Activated CD4-positive, alpha-beta T cell treated with anti-CD3 and anti-CD28 coated beads for 4 hours (primary cell): Measurements from ENCODE around the gene CCNY.

Source experiments
- DNase-seq, 2 donors: peaks; one replicate each; pipeline ENCODE4 v3.0.0-alpha.2; 2020

Gene CCNY

GRCh38 chr10:35359056-35359455 is 22.7 kb downstream of the CCNY start:
- DNase-seq = no peak

DNA sequence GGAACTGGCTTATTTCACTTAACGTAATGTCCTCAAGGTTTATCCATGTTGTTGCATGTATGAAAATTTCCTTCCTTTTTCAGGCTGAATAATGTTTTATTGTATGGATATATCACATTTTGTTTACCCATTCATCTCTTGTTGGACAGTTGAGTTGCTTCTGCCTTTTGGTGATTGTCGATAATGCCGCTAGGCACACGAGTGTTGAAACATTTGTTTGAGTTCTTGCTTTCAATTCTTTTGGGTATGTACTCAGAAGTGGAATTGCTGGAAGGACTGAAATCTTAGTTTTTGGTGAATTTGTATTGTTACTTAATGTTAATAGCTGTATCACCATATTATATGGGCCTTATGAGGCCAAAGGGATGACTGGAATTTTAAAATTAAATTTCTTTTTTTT is 23.6 kb downstream of the CCNY start:
- DNase-seq = no peak

- no peak for DNase-seq
These were observed 26.5 kb downstream of the CCNY start for GRCh38 chr10:35362701-35363350.

- no peak for DNase-seq
These were observed 27.3 kb downstream of the CCNY start for GRCh38 chr10:35363587-35363986.

GRCh38 chr10:35364808-35365207 is 28.5 kb downstream of the CCNY start:
- DNase-seq = no peak

DNA sequence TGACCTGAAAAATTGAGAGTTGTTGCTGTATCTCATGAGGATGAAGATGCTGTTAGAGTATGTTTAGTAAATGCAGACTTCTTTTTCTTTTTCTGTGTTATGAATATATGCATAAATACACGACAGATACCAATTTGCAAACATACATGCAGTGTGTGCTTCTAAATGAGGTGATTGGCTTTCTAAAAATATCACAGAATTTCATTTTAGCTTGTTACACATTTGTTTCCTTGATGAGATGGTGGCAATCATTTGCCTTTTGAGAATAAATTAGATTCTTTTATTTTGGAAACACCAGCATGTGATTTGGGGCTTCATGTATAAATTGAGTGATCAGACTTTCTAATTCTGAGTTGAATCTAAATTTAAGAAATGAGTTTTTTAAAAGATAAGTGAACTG is 29.7 kb downstream of the CCNY start:
- DNase-seq = no peak

DNA sequence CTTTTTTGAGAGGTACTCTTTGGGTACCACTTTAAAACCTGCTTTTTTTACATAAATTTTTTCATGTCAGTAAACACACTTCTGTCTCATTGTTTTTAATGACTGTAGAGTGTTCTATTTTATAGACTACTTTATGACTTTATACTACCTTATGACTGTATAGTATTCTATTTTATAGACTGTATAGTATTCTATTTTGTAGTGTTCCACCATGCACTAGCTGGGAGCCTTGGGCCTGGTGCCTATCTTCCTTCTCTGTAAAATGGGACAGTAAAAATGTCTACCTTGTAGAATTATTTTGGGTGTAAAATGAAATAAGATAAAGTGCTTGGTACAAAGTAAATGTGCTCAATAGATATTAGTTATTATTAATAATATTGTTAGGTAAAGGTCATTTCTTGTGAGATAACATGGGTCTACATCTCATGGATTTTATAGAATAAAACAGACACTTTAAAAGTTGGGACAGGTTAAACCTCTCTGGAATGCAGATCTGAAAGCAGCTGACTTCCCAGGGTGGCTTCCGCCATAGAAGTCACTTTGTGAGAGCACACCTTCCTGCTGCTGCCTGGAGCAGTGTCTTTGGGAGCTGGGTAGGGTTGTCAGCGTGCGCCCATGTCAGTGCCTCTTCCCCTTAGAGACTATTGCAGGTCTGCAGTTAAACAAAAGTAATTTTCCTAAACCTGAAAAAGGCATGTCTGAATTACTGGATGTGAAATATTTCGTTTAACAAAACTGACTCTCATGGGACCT is 31.0 kb downstream of the CCNY start:
- no peak for DNase-seq

DNA sequence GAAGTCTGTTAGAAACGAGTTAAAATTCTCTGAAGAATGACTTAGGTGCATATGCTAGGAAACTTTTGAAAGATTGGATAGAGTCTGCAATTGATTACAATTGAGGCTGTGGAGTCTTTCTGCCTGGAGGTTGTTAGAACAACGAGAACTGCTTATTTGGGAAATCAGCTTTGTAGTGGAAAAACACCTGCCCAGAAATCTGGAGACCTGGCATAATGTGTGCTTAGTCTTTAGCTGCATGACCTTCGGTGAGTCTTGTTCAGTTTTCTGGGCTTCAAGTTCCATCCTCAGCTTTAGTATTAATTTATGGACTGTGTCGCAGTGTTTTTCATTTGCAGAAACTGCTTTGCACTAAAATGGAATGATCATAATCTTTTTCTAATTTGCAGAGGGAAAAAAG is 31.7 kb downstream of the CCNY start:
- no peak for DNase-seq

DNA sequence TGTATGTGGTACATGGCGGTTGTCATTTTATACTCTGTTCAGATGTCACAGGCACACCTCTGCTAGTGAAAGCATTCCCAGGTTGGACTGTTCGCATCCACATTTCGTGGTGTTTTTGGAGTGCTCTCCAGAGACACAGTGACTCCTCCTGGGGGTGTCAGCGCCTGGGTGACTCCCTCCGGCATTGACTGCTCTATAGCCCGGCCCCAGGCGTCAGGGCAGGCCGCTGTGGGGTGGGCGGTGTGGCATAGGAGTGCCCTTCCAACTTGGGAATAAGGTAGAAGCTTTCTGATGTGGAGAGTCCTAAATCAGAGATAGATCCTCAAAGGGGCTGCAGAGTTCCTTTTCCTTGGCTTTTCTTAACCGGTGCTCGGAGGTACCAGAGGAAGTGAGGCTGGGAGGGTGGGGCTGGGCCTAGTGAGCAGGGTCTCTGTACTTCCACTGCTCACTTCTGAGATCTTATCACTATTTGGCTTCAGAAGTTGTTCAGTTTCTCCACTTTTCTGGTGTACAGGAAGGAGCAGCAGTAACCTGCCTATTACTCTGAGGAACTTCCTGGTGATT is 32.3 kb downstream of the CCNY start:
- DNase-seq = no peak

DNA sequence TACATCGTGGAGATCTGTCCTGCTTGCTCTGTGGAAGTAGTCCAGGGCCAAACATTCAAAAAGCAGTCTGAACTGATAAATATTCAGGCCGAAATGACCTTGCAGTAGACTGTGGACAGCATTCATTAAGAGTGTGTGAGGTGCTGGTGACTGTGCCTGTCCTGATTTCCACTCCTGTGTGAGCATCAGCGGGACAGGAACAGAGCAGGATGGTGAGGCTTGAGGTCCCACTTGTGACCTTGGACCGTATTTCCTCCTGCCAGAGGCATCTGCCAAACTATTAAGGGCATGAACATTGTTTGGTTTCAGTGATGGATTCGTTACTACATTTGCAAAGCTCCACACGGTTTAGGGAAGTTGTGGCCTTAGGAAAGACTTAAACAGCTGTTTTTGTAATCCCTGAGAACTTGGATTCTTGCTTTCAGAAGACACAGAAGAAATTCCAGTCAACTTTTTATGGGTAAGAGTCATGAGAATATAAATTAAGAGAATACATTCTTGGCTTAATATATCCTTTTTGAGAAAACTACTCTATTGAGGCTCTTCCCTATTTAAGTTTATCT is 32.8 kb downstream of the CCNY start:
- no peak for DNase-seq

- no peak for DNase-seq
These were observed 35.4 kb downstream of the CCNY start for GRCh38 chr10:35371731-35372130.

DNA sequence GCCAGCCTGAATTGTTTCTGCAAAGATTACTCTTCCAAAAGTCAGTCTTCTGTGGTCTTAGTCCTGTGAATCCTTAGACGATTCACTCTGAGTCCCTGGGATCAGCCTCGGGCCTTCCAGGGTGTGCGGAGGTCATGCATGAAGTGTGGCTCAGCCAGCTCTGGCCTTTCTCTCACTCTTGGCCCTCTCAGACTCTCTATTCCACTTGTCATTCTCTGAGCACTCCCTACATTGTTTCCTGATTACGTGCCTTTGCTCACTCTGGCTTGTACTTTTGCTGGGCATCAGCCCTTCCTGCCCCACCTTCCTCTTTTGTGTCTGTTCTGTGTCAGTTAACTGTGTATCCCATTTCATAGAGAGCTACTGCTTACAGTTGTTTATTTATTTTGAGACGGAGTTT is 36.0 kb downstream of the CCNY start:
- DNase-seq = no peak

DNA sequence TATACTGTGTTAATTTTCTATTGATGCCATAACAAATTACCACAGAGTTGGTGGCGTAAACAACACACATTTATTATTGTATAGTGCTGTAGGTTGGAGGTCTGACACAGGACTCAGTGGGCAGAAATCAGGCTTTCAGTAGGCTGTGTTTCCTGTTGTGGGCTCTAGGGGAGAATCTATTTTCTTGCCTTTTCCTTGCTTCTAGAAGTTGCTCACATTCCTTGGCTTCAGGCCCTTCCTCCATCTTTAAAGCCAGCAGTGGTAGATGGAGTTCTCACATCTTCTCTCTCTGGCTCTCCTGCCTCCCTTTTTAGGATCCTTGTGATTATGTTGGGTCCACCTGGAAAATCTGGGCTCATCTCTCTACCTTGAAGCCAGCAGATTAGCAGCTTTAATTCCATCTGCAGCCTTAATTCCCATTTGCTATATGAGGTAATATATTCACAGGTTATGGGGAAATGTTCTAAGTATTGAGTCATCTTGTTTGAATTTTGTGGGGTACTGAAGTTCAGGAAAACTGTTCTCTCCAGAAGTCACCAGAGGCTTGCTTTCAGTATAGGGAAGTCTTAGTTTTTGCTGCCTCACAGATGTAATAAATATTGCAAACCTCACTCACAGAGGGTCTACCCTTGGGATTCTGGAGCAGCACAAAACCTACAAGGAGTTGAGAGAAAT is 38.9 kb downstream of the CCNY start:
- DNase-seq = no peak

- DNase-seq = no peak
These were observed 40.9 kb downstream of the CCNY start for GRCh38 chr10:35377050-35377728.

DNA sequence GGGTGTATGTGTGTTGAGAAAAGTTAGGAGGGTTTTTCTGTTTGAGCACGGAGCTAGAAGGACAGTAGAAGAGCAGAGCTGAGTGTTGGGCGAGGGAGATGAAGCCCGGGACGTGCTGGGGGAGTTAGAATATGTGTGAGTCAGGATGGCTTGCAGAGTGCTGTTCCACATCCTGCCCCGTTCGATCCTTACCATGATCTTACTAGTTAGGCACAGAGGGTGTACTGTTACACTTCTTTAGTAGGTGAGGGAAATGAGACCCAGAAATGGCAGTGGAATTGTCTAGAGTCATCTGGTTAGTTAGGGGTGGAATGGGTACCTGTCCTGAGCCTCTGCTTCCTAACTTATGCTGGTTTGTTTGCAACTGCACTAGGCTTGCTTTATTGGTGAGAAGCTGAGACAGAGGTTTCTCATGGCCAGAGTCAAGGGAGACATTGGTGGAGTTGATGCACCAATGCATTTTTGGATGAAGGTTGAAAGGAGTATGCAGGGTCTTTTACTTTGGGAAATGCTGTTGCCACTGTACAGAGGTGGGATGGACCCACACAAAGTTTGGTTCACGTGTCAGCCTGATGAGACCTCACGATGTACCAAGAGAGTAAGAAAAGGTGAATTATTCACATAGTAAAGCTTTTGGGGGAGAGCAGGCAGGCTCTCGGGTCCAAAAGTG is 42.4 kb downstream of the CCNY start:
- peak in 1 of 2 donors; percentile 8 for DNase-seq

GRCh38 chr10:35379226-35380137 is 43.2 kb downstream of the CCNY start:
- no peak for DNase-seq

DNA sequence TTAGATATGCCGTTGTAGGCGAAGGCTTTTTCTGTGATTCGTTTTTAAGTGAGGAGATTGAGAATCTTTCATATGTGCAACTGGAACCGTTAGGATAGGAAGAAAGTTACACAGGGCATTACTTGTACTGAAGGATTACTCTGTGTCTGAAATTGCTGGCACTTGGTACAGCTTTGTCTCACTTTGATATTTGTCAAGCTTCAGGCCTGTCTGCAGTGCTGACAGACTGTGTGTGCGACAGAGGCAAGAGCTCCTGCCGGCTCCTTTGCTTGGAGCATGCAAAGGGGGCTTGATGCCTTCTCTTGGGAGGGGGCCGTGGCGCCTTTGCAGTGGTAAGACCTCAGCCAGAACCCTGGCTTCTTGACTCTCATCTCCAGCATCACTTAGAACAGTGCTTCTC is 45.8 kb downstream of the CCNY start:
- DNase-seq = no peak

- no peak for DNase-seq
These were observed 48.1 kb downstream of the CCNY start for GRCh38 chr10:35384265-35384868.

GRCh38 chr10:35386594-35387174 is 50.4 kb downstream of the CCNY start:
- no peak for DNase-seq

DNA sequence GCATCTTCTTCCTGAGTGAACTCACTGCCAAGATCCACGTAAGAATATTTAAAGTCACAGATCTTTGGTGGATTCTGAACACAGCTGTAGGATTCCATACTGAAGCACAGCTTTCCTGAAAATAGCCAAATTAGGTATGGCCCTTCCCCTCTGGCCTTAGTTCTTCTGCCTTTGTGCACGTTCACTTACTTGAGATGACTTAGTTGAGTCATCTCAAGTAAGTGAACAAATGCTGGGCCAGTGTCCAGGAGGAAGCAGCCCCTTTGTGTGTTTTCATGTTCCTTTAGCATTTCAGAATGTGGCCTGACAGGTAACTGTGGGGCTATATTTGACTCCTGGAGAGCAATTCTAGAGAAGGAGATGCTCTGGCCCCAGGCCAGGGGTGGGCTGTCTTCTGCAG is 51.5 kb downstream of the CCNY start:
- DNase-seq = no peak
